ENCODE measurements around the gene RHEB. TPM values are rescaled to one million over a fixed set of nuclear protein-coding genes. Genes with fewer than 3 reads are reported as not detected.

Gene RHEB
- total RNA-seq, 1 experiment from 2014 or later: 123 TPM

- Mint-ChIP-seq H3K27me3 (ENCODE audit: unreplicated experiment) (no peaks in the 10 kb centered on the region), H3K9me3 (ENCODE audit: low read depth, unreplicated experiment) (no peaks in the 10 kb centered on the region), H3K4me1 (ENCODE audit: low read depth, unreplicated experiment) (peaks cover 28% of the 10 kb centered on the region), H3K4me3 (ENCODE audit: low read depth, unreplicated experiment) (no peak overlapping the region), H3K27ac (ENCODE audit: unreplicated experiment) (no peak overlapping the region), H3K36me3 (ENCODE audit: insufficient read depth, unreplicated experiment) (peaks cover 3% of the 10 kb centered on the region)
- DNase-seq: no peak
- no peak for TF ChIP-seq CTCF (IDR thresholded peaks at IDR 0.05; ENCODE audit: unreplicated experiment)
- intact Hi-C loops (cut with micrococcal nuclease; ENCODE audit: unreplicated experiment): no loop called here
- CTCF ChIA-PET: no interaction called here
- BruUV-seq (replicated peaks): no TSS peak
These were observed 13.7 kb downstream of the RHEB start for GRCh38 chr7:151505836-151506468.

DNA sequence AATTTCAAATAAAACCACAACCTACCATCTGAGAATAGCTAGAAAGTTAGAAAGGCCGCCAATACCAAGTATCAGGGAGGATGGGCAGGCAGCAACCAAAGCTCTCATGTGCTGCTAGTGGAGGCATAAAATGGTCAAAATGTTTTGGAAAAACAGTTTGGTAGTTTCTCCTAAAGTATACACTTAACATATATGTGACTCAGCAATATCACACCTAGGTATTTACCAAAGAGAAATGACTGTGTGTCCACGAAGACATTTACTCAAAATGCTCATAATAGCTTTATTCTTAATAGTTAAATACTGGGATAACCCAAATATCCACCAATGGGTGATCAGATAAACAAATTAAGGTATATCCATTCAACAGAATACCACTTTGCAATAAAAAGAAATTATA, 14.3 kb downstream of the RHEB start:
- no TSS peak for BruUV-seq (replicated peaks)
- H3K27me3 Mint-ChIP-seq (ENCODE audit: unreplicated experiment): no peaks in the 10 kb centered on the region
- DNase-seq: no peak
- H3K27ac Mint-ChIP-seq (ENCODE audit: unreplicated experiment): no peak overlapping the region
- intact Hi-C loops (cut with micrococcal nuclease; ENCODE audit: unreplicated experiment): no loop called here
- CTCF ChIA-PET: no interaction called here
- H3K4me1 Mint-ChIP-seq (ENCODE audit: low read depth, unreplicated experiment): peaks cover 33% of the 10 kb centered on the region
- peaks cover 6% of the 10 kb centered on the region for H3K36me3 Mint-ChIP-seq (ENCODE audit: insufficient read depth, unreplicated experiment)
- H3K9me3 Mint-ChIP-seq (ENCODE audit: low read depth, unreplicated experiment): no peaks in the 10 kb centered on the region
- TF ChIP-seq CTCF (IDR thresholded peaks at IDR 0.05; ENCODE audit: unreplicated experiment): no peak
- H3K4me3 Mint-ChIP-seq (ENCODE audit: low read depth, unreplicated experiment): no peak overlapping the region

DNA sequence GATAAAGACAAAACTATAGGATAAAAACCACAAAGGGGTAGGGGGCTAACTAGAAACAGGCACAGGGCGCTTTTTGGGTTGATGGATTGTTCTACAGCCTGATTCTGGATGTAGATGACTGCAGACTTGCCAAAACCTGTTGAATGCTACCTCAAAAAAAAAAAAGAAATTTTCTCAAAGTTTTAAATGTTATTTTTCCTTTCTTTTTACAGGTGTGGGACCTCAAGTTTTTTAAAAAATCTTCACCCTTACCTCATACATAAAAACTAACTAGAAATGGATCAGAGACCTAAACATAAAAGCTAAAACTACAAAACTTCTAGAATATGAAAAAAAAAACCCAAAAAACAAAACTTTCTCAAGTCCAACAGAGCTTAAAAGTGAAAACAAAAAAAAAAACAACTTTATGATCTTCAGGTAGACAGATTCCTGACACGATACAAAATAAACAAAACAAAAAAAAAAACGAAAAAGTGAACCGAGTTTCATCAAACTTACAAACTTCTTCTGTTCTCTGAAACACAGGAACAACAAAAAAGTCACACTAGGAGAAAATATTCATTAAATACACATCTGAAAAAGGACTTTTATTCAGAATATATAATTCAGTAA, 14.9 kb downstream of the RHEB start:
- peaks cover 33% of the 10 kb centered on the region for H3K4me1 Mint-ChIP-seq (ENCODE audit: low read depth, unreplicated experiment)
- H3K9me3 Mint-ChIP-seq (ENCODE audit: low read depth, unreplicated experiment): no peaks in the 10 kb centered on the region
- DNase-seq: no peak
- H3K27me3 Mint-ChIP-seq (ENCODE audit: unreplicated experiment): no peaks in the 10 kb centered on the region
- TF ChIP-seq CTCF (IDR thresholded peaks at IDR 0.05; ENCODE audit: unreplicated experiment): no peak
- peaks cover 6% of the 10 kb centered on the region for H3K36me3 Mint-ChIP-seq (ENCODE audit: insufficient read depth, unreplicated experiment)
- CTCF ChIA-PET: no interaction called here
- intact Hi-C loops (cut with micrococcal nuclease; ENCODE audit: unreplicated experiment): no loop called here
- no peak overlapping the region for H3K27ac Mint-ChIP-seq (ENCODE audit: unreplicated experiment)
- H3K4me3 Mint-ChIP-seq (ENCODE audit: low read depth, unreplicated experiment): no peak overlapping the region
- BruUV-seq (replicated peaks): no TSS peak

DNA sequence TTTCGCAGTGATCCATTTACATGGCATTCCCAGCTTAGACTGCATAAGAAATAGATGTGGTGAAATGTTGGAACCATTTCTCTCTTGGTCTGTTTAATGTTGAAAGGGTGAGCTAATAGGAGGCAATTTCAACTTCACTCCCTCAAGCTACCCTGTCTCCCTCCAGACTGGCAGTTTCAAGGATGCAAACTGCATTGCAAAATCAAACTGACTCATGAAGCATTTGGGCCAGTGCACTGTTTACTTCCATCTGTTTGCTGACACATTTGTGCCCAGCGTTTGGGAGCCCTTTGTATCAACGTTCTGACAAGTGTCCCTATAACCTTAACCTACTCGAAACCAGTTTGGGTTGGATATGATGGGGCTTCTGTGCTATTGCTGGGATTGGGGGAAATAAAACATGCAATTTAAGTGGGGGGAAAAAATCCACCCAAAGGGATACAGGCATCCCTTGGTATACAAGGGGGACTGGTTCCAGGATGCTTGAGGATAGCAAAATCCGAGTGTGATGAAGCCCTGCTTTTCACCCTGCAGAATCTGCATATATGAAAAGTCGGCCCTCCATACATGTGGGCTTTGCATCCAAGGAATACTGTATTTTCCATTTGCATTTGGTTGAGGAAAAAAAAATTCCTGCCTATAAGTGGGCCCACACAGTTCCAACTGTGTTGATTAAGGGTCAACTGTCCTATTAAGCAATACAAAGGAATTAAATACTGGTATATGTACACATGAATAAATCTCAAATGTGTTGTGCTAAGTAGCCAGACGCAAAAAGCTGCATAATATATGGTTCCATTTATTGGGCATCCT, 15.6 kb downstream of the RHEB start:
- TF ChIP-seq CTCF (IDR thresholded peaks at IDR 0.05; ENCODE audit: unreplicated experiment): no peak
- peaks cover 6% of the 10 kb centered on the region for H3K36me3 Mint-ChIP-seq (ENCODE audit: insufficient read depth, unreplicated experiment)
- no peak overlapping the region for H3K27ac Mint-ChIP-seq (ENCODE audit: unreplicated experiment)
- no TSS peak for BruUV-seq (replicated peaks)
- peaks cover 35% of the 10 kb centered on the region for H3K4me1 Mint-ChIP-seq (ENCODE audit: low read depth, unreplicated experiment)
- intact Hi-C loops (cut with micrococcal nuclease; ENCODE audit: unreplicated experiment): no loop called here
- no peak overlapping the region for H3K4me3 Mint-ChIP-seq (ENCODE audit: low read depth, unreplicated experiment)
- DNase-seq: no peak
- H3K9me3 Mint-ChIP-seq (ENCODE audit: low read depth, unreplicated experiment): no peaks in the 10 kb centered on the region
- H3K27me3 Mint-ChIP-seq (ENCODE audit: unreplicated experiment): no peaks in the 10 kb centered on the region
- CTCF ChIA-PET: interaction anchor here (1.6 kb wide), 1 partner anchor 10 kb away, joined by 3 read pairs; no protein-coding TSS in a partner anchor
